ENCODE results near the gene JADE1. TPM values are rescaled to one million over a fixed set of nuclear protein-coding genes. Genes with fewer than 3 reads are reported as not detected.

JADE1 gene
- total and polyA plus RNA-seq, 2 experiments from 2014 or later: 32.1 to 37.6 TPM

DNA sequence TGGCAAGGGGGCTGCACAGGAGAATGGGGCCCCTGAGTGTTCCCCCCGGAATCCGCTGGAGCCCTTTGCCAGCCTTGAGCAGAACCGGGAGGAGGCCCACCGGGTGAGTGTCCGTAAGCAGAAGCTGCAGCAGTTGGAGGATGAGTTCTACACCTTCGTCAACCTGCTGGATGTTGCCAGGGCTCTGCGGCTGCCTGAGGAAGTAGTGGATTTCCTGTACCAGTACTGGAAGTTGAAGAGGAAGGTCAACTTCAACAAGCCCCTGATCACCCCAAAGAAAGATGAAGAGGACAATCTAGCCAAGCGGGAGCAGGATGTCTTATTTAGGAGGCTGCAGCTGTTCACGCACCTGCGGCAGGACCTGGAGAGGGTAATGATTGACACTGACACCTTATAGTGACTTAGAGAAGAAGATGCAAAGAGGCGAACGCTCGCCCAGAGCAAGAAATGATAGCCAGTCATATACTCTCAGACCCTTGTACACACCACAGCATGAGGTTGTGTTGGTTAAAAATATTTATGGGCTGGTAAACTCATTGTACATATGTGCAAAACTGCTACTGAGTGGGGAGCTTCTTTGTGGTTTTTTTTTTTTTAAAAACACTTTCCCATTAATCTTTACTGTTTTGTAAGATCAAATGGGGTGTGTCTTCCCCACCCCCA lies 52.5 kb downstream of the JADE1 start:
- H3K27ac ChIP-seq: no peak overlapping the region
- 97 to 98% methylated on average over 13 of the region's 13 CpGs for WGBS, 2 experiments (ENCODE audit: low coverage in 1 of 2, low lambda C conversion rate in 2 of 2, missing lambda C conversion rate in 2 of 2)
- DNase-seq: no peak

GRCh38 chr4:128862608-128863311 lies 53.3 kb downstream of the JADE1 start:
- in situ Hi-C loops (cut with MboI): loop anchor here (10.0 kb wide), 2 partner anchors 408 to 678 kb away; no protein-coding TSS in a partner anchor
- no peak overlapping the region for H3K27ac ChIP-seq
- no peak overlapping the region for H2AFZ ChIP-seq
- no peak overlapping the region for H3K4me3 ChIP-seq
- peaks cover 46% of the 10 kb centered on the region for H3K79me2 ChIP-seq (ENCODE audit: insufficient read depth)
- WGBS, 2 experiments (ENCODE audit: low coverage in 1 of 2, low lambda C conversion rate in 2 of 2, missing lambda C conversion rate in 2 of 2): 84 to 89% methylated on average over 14 of the region's 14 CpGs
- no peaks in the 10 kb centered on the region; the same call in 1 of the 2 replicates for H4K20me1 ChIP-seq (ENCODE audit: insufficient read depth)
- no peaks in the 10 kb centered on the region for H3K9me2 ChIP-seq (ENCODE audit: insufficient read depth)
- no peak for DNase-seq
- no peak for TF ChIP-seq EZH2phosphoT487 (IDR thresholded peaks at IDR 0.05; ENCODE audit: insufficient read depth, low read depth)
- no peak for TF ChIP-seq EZH2 (IDR thresholded peaks at IDR 0.05; ENCODE audit: insufficient read depth, poor library complexity, severe bottlenecking)
- no peaks in the 10 kb centered on the region for H3K27me3 ChIP-seq (replicated peaks; ENCODE audit: insufficient read depth)
- H3K36me3 ChIP-seq (ENCODE audit: low read depth): peaks cover 53% of the 10 kb centered on the region
- H3K4me2 ChIP-seq (ENCODE audit: unreplicated experiment): no peak overlapping the region
- no peak overlapping the region for H3K9ac ChIP-seq
- H3K9me3 ChIP-seq (ENCODE audit: low read depth): no peaks in the 10 kb centered on the region
- H3F3A ChIP-seq (ENCODE audit: insufficient read depth): peaks cover 37% of the 10 kb centered on the region
- H3K4me1 ChIP-seq (ENCODE audit: insufficient read depth): peaks cover 25% of the 10 kb centered on the region

More for the DNA sequence above, 52.5 kb downstream of the JADE1 start:
- H2AFZ ChIP-seq: no peak overlapping the region
- H3K9me2 ChIP-seq (ENCODE audit: insufficient read depth): no peaks in the 10 kb centered on the region
- peaks cover 56% of the 10 kb centered on the region for H3K36me3 ChIP-seq (ENCODE audit: low read depth)
- H3F3A ChIP-seq (ENCODE audit: insufficient read depth): peaks cover 35% of the 10 kb centered on the region
- H3K4me2 ChIP-seq (ENCODE audit: unreplicated experiment): no peak overlapping the region
- in situ Hi-C loops (cut with MboI): loop anchor here (10.0 kb wide), 2 partner anchors 407 to 677 kb away; no protein-coding TSS in a partner anchor
- peaks cover 25% of the 10 kb centered on the region for H3K4me1 ChIP-seq (ENCODE audit: insufficient read depth)
- H3K9me3 ChIP-seq (ENCODE audit: low read depth): no peaks in the 10 kb centered on the region
- no peaks in the 10 kb centered on the region for H3K27me3 ChIP-seq (replicated peaks; ENCODE audit: insufficient read depth)
- peaks cover 44% of the 10 kb centered on the region for H3K79me2 ChIP-seq (ENCODE audit: insufficient read depth)
- no peak overlapping the region for H3K4me3 ChIP-seq
- no peak for TF ChIP-seq EZH2 (IDR thresholded peaks at IDR 0.05; ENCODE audit: insufficient read depth, poor library complexity, severe bottlenecking)
- TF ChIP-seq EZH2phosphoT487 (IDR thresholded peaks at IDR 0.05; ENCODE audit: insufficient read depth, low read depth): no peak
- no peaks in the 10 kb centered on the region; the same call in 1 of the 2 replicates for H4K20me1 ChIP-seq (ENCODE audit: insufficient read depth)
- no peak overlapping the region for H3K9ac ChIP-seq

DNA sequence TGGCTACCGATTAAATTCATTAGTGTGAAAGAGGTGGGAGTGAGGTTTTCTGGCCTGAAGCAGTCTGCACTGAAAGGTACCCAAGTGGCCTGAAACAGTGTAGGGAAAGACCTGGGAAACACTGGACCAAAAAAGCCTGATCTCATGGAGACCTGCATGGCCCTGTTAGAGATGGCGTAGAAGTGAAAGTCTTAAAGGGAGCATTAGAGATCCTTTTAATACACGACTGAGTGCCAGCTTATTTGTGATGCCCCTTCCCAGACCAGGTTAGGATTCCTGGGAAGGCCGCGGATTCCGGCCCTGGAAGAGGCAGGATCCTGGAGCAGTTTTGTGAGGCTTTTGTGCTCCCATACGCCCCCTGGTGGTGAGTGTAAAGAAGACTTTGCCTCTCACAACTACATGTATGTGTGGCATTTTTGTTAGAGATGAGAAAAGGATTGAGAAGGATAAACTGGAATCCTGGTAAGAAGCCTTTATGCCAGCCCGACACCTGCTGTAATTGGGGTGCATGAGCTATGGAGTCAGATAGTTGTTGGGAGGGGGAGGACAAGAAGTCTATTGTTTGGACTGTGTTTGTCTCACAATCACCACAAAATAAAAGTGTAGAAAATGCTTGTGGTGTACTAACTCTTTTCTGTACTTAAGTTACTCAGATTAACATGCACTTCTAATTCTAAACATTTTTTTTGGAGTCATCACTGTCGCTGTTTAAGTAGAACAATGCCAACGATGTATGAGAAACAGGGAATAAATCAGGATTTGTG lies 54.0 kb downstream of the JADE1 start:
- peaks cover 38% of the 10 kb centered on the region for H3F3A ChIP-seq (ENCODE audit: insufficient read depth)
- peaks cover 53% of the 10 kb centered on the region for H3K36me3 ChIP-seq (ENCODE audit: low read depth)
- no peak overlapping the region for H3K4me2 ChIP-seq (ENCODE audit: unreplicated experiment)
- H3K4me1 ChIP-seq (ENCODE audit: insufficient read depth): peaks cover 21% of the 10 kb centered on the region
- H3K9me2 ChIP-seq (ENCODE audit: insufficient read depth): no peaks in the 10 kb centered on the region
- TF ChIP-seq EZH2 (IDR thresholded peaks at IDR 0.05; ENCODE audit: insufficient read depth, poor library complexity, severe bottlenecking) (no peak), EZH2phosphoT487 (IDR thresholded peaks at IDR 0.05; ENCODE audit: insufficient read depth, low read depth) (no peak)
- in situ Hi-C loops (cut with MboI): loop anchor here (10.0 kb wide), 2 partner anchors 409 to 679 kb away; no protein-coding TSS in a partner anchor
- H3K4me3 ChIP-seq: no peak overlapping the region
- WGBS, 2 experiments (ENCODE audit: low coverage in 1 of 2, low lambda C conversion rate in 2 of 2, missing lambda C conversion rate in 2 of 2): 35% methylated on average over 10 of the region's 10 CpGs
- no peaks in the 10 kb centered on the region; the same call in 1 of the 2 replicates for H4K20me1 ChIP-seq (ENCODE audit: insufficient read depth)
- H3K9me3 ChIP-seq (ENCODE audit: low read depth): no peaks in the 10 kb centered on the region
- no peak overlapping the region for H2AFZ ChIP-seq
- H3K79me2 ChIP-seq (ENCODE audit: insufficient read depth): peaks cover 46% of the 10 kb centered on the region
- no peak overlapping the region for H3K27ac ChIP-seq
- no peak overlapping the region for H3K9ac ChIP-seq
- no peaks in the 10 kb centered on the region for H3K27me3 ChIP-seq (replicated peaks; ENCODE audit: insufficient read depth)
- peak; percentile 79 for DNase-seq

- Histone ChIP-seq H3K36me3 (ENCODE audit: low read depth) (peaks cover 64% of the 10 kb centered on the region), H4K20me1 (ENCODE audit: insufficient read depth) (no peaks in the 10 kb centered on the region; the same call in 1 of the 2 replicates), H3K9ac (no peak overlapping the region), H3K79me2 (ENCODE audit: insufficient read depth) (peaks cover 49% of the 10 kb centered on the region), H3K9me2 (ENCODE audit: insufficient read depth) (no peaks in the 10 kb centered on the region), H3K27me3 (replicated peaks; ENCODE audit: insufficient read depth) (no peaks in the 10 kb centered on the region), H3K4me1 (ENCODE audit: insufficient read depth) (peaks cover 15% of the 10 kb centered on the region), H3K4me3 (no peak overlapping the region), H3F3A (ENCODE audit: insufficient read depth) (peaks cover 35% of the 10 kb centered on the region), H3K27ac (no peak overlapping the region), H3K4me2 (ENCODE audit: unreplicated experiment) (no peak overlapping the region), H3K9me3 (ENCODE audit: low read depth) (no peaks in the 10 kb centered on the region), H2AFZ (no peak overlapping the region)
- 80 to 83% methylated on average over 2 of the region's 2 CpGs for WGBS, 2 experiments (ENCODE audit: low coverage in 1 of 2, low lambda C conversion rate in 2 of 2, missing lambda C conversion rate in 2 of 2)
- TF ChIP-seq EZH2phosphoT487 (IDR thresholded peaks at IDR 0.05; ENCODE audit: insufficient read depth, low read depth) (no peak), EZH2 (IDR thresholded peaks at IDR 0.05; ENCODE audit: insufficient read depth, poor library complexity, severe bottlenecking) (no peak)
- no peak for DNase-seq
- in situ Hi-C loops (cut with MboI): loop anchor here (10.0 kb wide), 2 partner anchors 410 to 680 kb away; no protein-coding TSS in a partner anchor
Observed at GRCh38 chr4:128865132-128865531, 55.6 kb downstream of the JADE1 start.
